Measurements from ENCODE around the gene ALPI.

The ALPI gene

GRCh38 chr2:232502911-232503808 lies 47.2 kb downstream of the ALPI start:
- peak; percentile 58 for DNase-seq

- no peak for DNase-seq
These were observed 47.9 kb downstream of the ALPI start for GRCh38 chr2:232503809-232504323.

DNA sequence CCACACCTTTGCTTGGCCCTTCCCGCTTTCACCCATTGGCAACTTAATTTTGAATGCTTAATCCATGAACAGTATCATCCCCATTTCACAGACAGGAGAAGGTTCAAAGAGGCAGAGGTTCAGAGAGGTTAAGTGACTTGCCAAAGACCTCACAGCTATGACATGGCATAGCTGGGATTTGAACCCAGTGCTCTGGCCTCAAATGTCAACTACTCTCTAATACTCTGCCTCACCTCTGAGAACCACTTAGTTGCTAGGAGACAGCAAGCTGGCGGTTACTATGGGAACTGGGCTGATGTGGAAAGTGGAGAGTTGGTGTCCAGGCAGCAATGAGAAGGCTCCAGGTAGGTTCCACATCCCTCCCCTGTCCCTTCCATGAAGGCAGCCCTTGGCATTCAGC lies 48.5 kb downstream of the ALPI start:
- no peak for DNase-seq

DNA sequence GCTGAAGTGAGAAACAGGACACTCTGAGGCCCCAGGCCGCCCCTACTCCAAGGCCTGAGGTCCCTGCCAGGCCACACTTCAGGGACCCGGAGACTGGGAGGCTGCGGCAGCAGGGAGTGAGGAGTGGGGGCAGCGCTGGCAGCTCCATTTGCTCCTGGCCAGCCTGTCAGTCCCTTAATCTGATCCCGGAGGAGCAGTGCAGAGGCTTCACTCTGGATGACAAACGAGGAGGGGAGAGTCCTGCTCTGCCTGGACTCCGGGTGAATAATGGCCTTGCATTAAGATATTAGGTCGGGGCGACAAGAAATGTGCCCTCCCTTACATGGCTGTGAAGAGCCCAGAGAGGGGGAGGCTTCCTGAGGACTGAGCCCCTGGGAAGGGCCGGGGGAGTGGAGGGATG lies 49.9 kb downstream of the ALPI start:
- DNase-seq, result no peak

DNA sequence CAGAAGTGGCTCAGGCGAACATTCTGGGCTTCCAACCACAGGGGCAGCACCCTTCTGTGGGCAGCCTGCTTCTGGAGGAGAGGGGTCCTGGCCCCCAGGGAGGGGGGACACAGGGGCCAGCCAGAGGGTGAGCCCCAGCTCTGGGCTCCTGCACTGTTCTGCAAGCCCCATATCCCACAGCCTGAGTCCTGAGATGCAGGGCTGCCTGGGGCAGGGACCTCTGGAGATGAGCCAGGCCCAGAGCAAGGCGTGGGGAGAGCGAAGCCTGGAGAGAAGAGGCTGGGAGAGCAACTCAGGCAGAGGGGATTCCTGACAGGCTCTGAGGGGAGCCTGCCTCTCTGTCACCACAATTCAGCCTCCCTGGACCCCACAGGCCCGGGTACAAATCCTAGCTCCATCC lies 50.8 kb downstream of the ALPI start:
- DNase-seq, result no peak

DNA sequence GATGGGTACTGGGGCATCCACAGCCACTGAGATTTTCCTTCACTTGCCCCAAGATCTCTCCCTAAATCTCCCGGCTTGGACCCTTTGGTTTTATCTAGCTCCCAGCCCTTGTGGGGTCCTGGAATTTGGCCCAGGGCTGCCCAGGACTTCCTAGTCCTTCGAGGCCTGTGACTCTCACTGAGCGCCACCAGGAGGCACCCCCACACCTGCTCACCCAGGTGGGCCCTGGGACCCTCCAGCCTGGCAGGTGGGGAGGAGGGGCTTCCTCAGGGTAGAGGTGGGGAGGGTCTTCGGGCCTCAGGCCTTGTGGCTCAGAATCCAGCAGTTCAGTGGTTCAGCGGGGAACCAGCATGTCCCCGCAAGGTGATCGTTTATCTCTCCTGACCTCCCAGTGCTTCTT lies 52.3 kb downstream of the ALPI start:
- no peak for DNase-seq
